CD4-positive, alpha-beta T cell (primary cell): ENCODE measurements around the gene CDC16. TPM values are rescaled to one million over a fixed set of nuclear protein-coding genes. Genes with fewer than 3 reads are reported as not detected.

Source experiments
- ATAC-seq: fragments of 200-7000 bp; cut with Tn5 transposase; one replicate; pipeline ENCODE4 v1.10.0; 2022; ENCODE audit warnings: mild to moderate bottlenecking; ENCODE audit not compliant: poor library complexity
- CTCF ChIA-PET: fragments of 350-600 bp; sonication (Branson Sonifier 250); formaldehyde crosslinking; loops from one replicate; lab custom pipeline; 2021; ENCODE audit warnings: antibody characterized with exemption, inconsistent platforms; lab: Charles Lee
- POLR2A ChIA-PET: fragments of 350-600 bp; sonication (Branson Sonifier 250); formaldehyde crosslinking; loops from one replicate; lab custom pipeline; 2021; ENCODE audit warnings: antibody characterized with exemption, inconsistent platforms; lab: Charles Lee
- DNase-seq, 14 experiments: peaks; one replicate each; pipeline ENCODE4 v3.0.0-alpha.2; 2013 to 2020; ENCODE audit warnings: mixed read lengths in 2 of 14
- H3K27ac ChIP-seq, 2 donors: one replicate each; pipeline versions ENCODE4 v1.5.1 to v1.7.0; 2013; ENCODE audit warnings: low read length in 2 of 2, low read depth in 1 of 2, mild to moderate bottlenecking in 1 of 2
- H3K27me3 ChIP-seq, 2 experiments: 1 replicate in 1 of 2; 2 replicates in 1 of 2; pipeline versions ENCODE4 v1.6.1 to v1.7.0; 2013; ENCODE audit warnings: low read length in 2 of 2, control low read depth in 1 of 2, mild to moderate bottlenecking in 1 of 2, moderate library complexity in 1 of 2; ENCODE audit not compliant: insufficient read depth in 2 of 2, control insufficient read depth in 1 of 2
- H3K36me3 ChIP-seq: one replicate; pipeline ENCODE4 v1.6.1; 2013; ENCODE audit warnings: low read length, control low read depth; ENCODE audit not compliant: insufficient read depth
- H3K4me1 ChIP-seq: one replicate; pipeline ENCODE4 v1.6.1; 2013; ENCODE audit warnings: low read length, control low read depth; ENCODE audit not compliant: insufficient read depth
- H3K4me3 ChIP-seq: one replicate; pipeline ENCODE4 v1.5.1; 2013; ENCODE audit warnings: mild to moderate bottlenecking, low read length, moderate library complexity
- H3K9me3 ChIP-seq, 2 experiments: 1 replicate in 1 of 2; 2 replicates in 1 of 2; pipeline versions ENCODE4 v1.6.1 to v1.7.0; 2013; ENCODE audit warnings: low read length in 2 of 2, mild to moderate bottlenecking in 2 of 2, control low read depth in 1 of 2, moderate library complexity in 1 of 2; ENCODE audit not compliant: control insufficient read depth in 1 of 2, insufficient read depth in 1 of 2
- H3K27ac Mint-ChIP-seq: one replicate; pipeline ENCODE4 v1.8.0; 2020; ENCODE audit warnings: mixed read lengths
- H3K27me3 Mint-ChIP-seq: one replicate; pipeline ENCODE4 v1.8.0; 2021; ENCODE audit warnings: mixed read lengths
- H3K36me3 Mint-ChIP-seq: one replicate; pipeline ENCODE4 v1.8.0; 2021; ENCODE audit warnings: low read depth, mixed read lengths
- H3K4me1 Mint-ChIP-seq: one replicate; pipeline ENCODE4 v1.8.0; 2021; ENCODE audit warnings: low read depth, mixed read lengths
- H3K4me3 Mint-ChIP-seq: one replicate; pipeline ENCODE4 v1.8.0; 2020; ENCODE audit warnings: mild to moderate bottlenecking, mixed read lengths
- H3K9me3 Mint-ChIP-seq: one replicate; pipeline ENCODE4 v1.8.0; 2020; ENCODE audit warnings: mixed read lengths
- intact Hi-C, 2 experiments: fragments of 100-400 bp; cut with DNase I in 1 of 2; cut with micrococcal nuclease in 1 of 2; formaldehyde crosslinking; loops; one replicate each; pipeline versions ENCODE4 v1.15.1 to v1.9.0; 2023 to 2025; cut with DNase I, micrococcal nuclease
- total RNA-seq, 174 experiments: library from RNA in 2 of 174; stranded (reverse) in 2 of 174; gene quantifications; one replicate each; pipeline ENCODE4 v1.2.3 and lab custom pipeline; 2021 to 2026
- TF ChIP-seq, protein P1 (sequence below): fragments of 200-600 bp; IDR thresholded peaks from one replicate; pipeline ENCODE4 v1.8.0; 2022; ENCODE audit warnings: antibody characterized with exemption, mild to moderate bottlenecking

The CDC16 gene
- total RNA-seq, 2 experiments from 2014 or later = 68.4 to 69.4 TPM

DNA sequence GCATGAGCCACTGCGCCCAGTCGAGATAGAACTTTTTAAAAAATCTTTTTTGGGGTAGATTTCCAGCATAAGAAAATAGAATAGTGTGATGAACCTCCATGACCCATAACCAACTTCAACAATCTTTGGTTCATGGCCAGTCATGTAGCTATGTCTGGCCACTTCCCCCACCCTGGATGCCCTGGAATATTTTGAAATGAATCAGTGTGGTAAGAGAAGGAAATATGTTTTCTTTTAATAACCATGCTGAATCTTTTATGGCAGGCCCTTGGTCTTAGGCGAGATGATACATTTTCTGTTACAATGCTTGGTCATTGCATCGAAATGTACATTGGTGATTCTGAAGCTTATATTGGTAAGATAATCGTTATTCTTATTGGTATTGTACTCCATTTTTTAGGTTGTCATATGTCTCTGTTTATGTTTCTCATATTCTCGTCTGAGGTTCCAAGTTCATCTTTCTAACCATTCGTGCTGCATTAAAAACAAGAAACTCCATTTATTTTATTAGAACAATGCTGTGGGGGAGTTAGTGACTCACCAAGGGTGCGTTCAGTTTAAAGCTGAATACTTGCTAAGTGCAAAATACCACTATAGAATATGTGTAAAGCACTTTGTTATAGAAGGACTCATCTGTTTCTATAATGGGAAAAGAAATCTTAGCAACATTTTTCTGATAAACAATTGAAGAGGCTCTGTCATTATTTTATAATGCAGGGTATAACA is 30.4 kb downstream of the CDC16 start:
- intact Hi-C loops = no loop called here
- Histone ChIP-seq H3K4me1 (peaks cover 51% of the 10 kb centered on the region), H3K36me3 (peaks cover 67% of the 10 kb centered on the region), H3K4me3 (no peak overlapping the region), H3K27me3 (no peaks in the 10 kb centered on the region), H3K9me3 (no peaks in the 10 kb centered on the region), H3K27ac (no peak overlapping the region)
- Mint-ChIP-seq H3K4me1 (peaks cover 48% of the 10 kb centered on the region), H3K9me3 (no peaks in the 10 kb centered on the region), H3K27ac (peak overlapping the region; percentile 40), H3K36me3 (peaks cover 95% of the 10 kb centered on the region), H3K27me3 (no peaks in the 10 kb centered on the region), H3K4me3 (no peak overlapping the region)
- TF ChIP-seq, protein P1, sequence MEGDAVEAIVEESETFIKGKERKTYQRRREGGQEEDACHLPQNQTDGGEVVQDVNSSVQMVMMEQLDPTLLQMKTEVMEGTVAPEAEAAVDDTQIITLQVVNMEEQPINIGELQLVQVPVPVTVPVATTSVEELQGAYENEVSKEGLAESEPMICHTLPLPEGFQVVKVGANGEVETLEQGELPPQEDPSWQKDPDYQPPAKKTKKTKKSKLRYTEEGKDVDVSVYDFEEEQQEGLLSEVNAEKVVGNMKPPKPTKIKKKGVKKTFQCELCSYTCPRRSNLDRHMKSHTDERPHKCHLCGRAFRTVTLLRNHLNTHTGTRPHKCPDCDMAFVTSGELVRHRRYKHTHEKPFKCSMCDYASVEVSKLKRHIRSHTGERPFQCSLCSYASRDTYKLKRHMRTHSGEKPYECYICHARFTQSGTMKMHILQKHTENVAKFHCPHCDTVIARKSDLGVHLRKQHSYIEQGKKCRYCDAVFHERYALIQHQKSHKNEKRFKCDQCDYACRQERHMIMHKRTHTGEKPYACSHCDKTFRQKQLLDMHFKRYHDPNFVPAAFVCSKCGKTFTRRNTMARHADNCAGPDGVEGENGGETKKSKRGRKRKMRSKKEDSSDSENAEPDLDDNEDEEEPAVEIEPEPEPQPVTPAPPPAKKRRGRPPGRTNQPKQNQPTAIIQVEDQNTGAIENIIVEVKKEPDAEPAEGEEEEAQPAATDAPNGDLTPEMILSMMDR = no peak
- ChIA-PET POLR2A (no interaction called here), CTCF (interaction anchor here (0.8 kb wide), 1 partner anchor 20 kb away, joined by 3 read pairs; no protein-coding TSS in a partner anchor)
- DNase-seq (no peak), ATAC-seq (no peak)

DNA sequence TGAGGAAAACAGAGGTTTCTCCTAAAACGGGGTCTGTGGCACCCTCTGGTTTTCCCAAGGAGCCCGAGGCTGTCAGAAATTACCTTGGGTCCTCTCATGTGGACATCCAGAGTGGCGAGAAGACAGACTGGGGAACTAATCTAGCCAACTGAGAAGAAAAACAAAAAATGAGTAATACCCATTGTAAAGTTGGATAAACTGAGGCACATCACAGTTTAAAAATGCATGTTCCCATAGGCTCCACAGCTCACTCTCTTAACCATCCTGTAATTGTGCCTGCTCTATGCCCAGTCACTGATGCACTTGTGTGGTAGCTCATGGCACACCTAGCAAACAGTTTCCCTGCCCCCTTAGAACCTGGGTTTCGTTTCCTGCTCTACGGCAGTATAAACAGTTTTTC is 31.5 kb downstream of the CDC16 start:
- Mint-ChIP-seq H3K4me1 (peaks cover 40% of the 10 kb centered on the region), H3K4me3 (no peak overlapping the region), H3K27ac (no peak overlapping the region), H3K36me3 (peaks cover 95% of the 10 kb centered on the region), H3K9me3 (no peaks in the 10 kb centered on the region), H3K27me3 (no peaks in the 10 kb centered on the region)
- no peaks in the 10 kb centered on the region for H3K27me3 ChIP-seq
- ATAC-seq (no peak), DNase-seq (no peak)
- H3K27ac ChIP-seq = no peak overlapping the region
- TF ChIP-seq, protein P1 = no peak
- H3K4me3 ChIP-seq = peak overlapping the region; percentile 47
- H3K9me3 ChIP-seq = no peaks in the 10 kb centered on the region
- H3K36me3 ChIP-seq = peaks cover 61% of the 10 kb centered on the region
- CTCF ChIA-PET = no interaction called here
- POLR2A ChIA-PET = no interaction called here
- intact Hi-C loops = no loop called here
- peaks cover 50% of the 10 kb centered on the region for H3K4me1 ChIP-seq

DNA sequence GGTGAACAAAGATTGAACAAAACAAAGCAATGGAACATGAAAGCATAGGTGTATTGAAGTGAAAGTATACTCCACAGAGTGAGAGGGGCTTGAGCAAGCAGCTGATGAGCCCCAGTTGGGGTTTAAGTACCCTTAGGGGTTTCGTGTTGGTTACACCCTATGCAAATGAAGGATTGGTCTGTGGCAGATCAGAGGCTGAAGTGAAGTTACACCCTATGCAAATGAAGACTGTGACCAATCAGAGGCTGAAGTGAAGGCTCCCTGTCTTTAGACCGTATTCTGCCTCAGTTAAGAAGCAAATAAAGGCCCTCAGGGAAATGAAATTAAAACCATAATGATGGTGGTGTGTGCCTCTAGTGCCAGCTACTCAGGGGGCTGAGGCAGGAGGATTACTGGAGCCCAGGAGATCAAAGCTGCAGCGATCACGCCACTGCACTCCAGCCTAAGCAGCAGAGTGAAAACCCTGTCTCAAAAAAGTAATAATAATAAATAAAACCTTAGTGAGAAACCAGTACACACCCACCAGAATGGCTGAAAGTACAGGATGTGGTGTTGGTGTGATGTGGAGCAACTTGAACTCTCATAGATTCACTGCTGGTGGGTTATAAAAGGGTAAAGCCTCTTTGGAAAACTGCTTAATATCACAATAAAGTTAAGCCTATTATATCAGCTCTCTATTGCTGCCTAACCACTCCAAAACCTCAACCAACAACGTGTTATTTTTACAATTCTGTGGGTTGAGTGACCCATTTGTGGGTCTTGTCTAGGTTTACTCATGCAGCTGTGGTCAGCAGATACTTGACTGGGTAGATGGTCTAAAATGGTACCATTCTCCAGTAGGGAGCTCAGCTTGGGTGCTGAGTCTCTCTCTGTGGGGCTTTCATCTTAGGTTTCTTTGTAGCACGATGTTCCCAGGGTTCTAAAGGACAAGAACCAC is 33.9 kb downstream of the CDC16 start:
- Mint-ChIP-seq H3K36me3 (peaks cover 92% of the 10 kb centered on the region), H3K27ac (peak overlapping the region; percentile 49), H3K4me1 (peaks cover 16% of the 10 kb centered on the region), H3K27me3 (no peaks in the 10 kb centered on the region), H3K9me3 (no peaks in the 10 kb centered on the region), H3K4me3 (peak overlapping the region; percentile 30)
- Histone ChIP-seq H3K4me1 (peaks cover 33% of the 10 kb centered on the region), H3K27me3 (no peaks in the 10 kb centered on the region), H3K4me3 (peak overlapping the region; percentile 47), H3K9me3 (no peaks in the 10 kb centered on the region), H3K36me3 (peaks cover 58% of the 10 kb centered on the region), H3K27ac (peak overlapping the region in 1 of 2 donors; percentile 29)
- intact Hi-C loops = no loop called here
- ATAC-seq (peak; percentile 32), DNase-seq (peak in 3 of 14 experiments; percentile 40 to 76 (median 53))
- POLR2A ChIA-PET = interaction anchor here (1.4 kb wide), 1 partner anchor 11 kb away, joined by 5 read pairs; no protein-coding TSS in a partner anchor
- CTCF ChIA-PET = no interaction called here
- TF ChIP-seq, protein P1 = no peak
